HCT116 (cell line): Measurements from ENCODE around the gene OTOGL. TPM values are rescaled to one million over a fixed set of nuclear protein-coding genes. Genes with fewer than 3 reads are reported as not detected.

Experiments
- ATAC-seq: fragments of 200-7000 bp; cut with Tn5 transposase; 2 replicates; pipeline ENCODE4 v1.9.1; 2020; ENCODE audit warnings: mild to moderate bottlenecking, moderate library complexity
- BruUV-seq: library from RNA; stranded (reverse); fragments of 400-500 nt; replicated peaks from 2 replicates; lab custom pipeline; 2021; lab: Mats Ljungman, UMichigan
- CTCF ChIA-PET: fragments of 300-600 bp; sonication (Branson Sonifier 250); formaldehyde crosslinking; loops from one replicate; lab custom pipeline; 2021; ENCODE audit warnings: antibody characterized with exemption; lab: Charles Lee
- POLR2A ChIA-PET: fragments of 300-600, 350-600 bp; sonication (Branson Sonifier 250); formaldehyde crosslinking; loops from one replicate; lab custom pipeline; 2021; ENCODE audit warnings: antibody characterized with exemption; lab: Charles Lee
- RAD21 ChIA-PET, 2 experiments: fragments of 300-600 bp; sonication (Branson Sonifier 250); formaldehyde crosslinking; loops; one replicate each; lab custom pipeline; 2023; ENCODE audit warnings: low total read pairs in 2 of 2; ENCODE audit not compliant: uncharacterized antibody in 2 of 2, unreplicated experiment in 2 of 2, low non-redundant PET in 1 of 2; lab: Charles Lee
- DNase-seq: peaks from one replicate; pipeline ENCODE4 v3.0.0-alpha.2; 2010; ENCODE audit warnings: low read depth, low spot score
- H2AFZ ChIP-seq: fragments of 200-600 bp; shearing (Covaris generic), sonication (generic); 2 replicates; pipeline ENCODE4 v1.6.1; 2017; ENCODE audit warnings: low read depth, mixed run types, mixed read lengths, antibody characterized with exemption, low read length; ENCODE audit not compliant: poor library complexity, severe bottlenecking
- H3K27ac ChIP-seq: 2 replicates; pipeline ENCODE4 v1.5.1; 2012; ENCODE audit warnings: low read depth, low read length
- H3K27me3 ChIP-seq: fragments of 200-600 bp; sonication (generic); 2 replicates; pipeline ENCODE4 v1.6.1; 2016; ENCODE audit warnings: mixed run types, low read length, mixed read lengths; ENCODE audit not compliant: insufficient read depth
- H3K36me3 ChIP-seq, 2 experiments: fragments of 200-500 bp in 1 of 2; fragments of 200-600 bp in 1 of 2; sonication (Bioruptor generic) in 1 of 2; sonication (generic) in 1 of 2; 2 replicates each; pipeline versions ENCODE4 v1.5.1 to v1.6.1; 2014 to 2016; ENCODE audit warnings: low read length in 2 of 2, inconsistent platforms in 1 of 2, mixed read lengths in 1 of 2, mixed run types in 1 of 2; ENCODE audit not compliant: insufficient read depth in 2 of 2, control insufficient read depth in 1 of 2
- H3K4me1 ChIP-seq, 2 experiments: fragments of 200-600 bp in 1 of 2; sonication (generic) in 1 of 2; 2 replicates each; pipeline versions ENCODE4 v1.5.1 to v1.6.1; 2012 to 2017; ENCODE audit warnings: low read length in 2 of 2, inconsistent platforms in 1 of 2, mild to moderate bottlenecking in 1 of 2, mixed read lengths in 1 of 2, mixed run types in 1 of 2, moderate library complexity in 1 of 2; ENCODE audit not compliant: insufficient read depth in 2 of 2, control insufficient read depth in 1 of 2
- H3K4me2 ChIP-seq: fragments of 200-600 bp; sonication (generic); 2 replicates; pipeline ENCODE4 v1.6.1; 2017; ENCODE audit warnings: mixed run types, low read length, mixed read lengths
- H3K4me3 ChIP-seq, 2 experiments: fragments of 200-600 bp in 1 of 2; sonication (generic) in 1 of 2; replicated peaks in 1 of 2; 2 replicates each; pipeline ENCODE4 v1.5.1; 2011 to 2016; ENCODE audit warnings: low read length in 2 of 2, control low read depth in 1 of 2, low read depth in 1 of 2, mild to moderate bottlenecking in 1 of 2, mixed read lengths in 1 of 2, mixed run types in 1 of 2
- H3K79me2 ChIP-seq: fragments of 200-600 bp; sonication (generic); 2 replicates; pipeline ENCODE4 v1.6.1; 2017; ENCODE audit warnings: mild to moderate bottlenecking, mixed run types, low read length, moderate library complexity, mixed read lengths; ENCODE audit not compliant: insufficient read depth
- H3K9ac ChIP-seq: fragments of 200-600 bp; sonication (generic); 2 replicates; pipeline ENCODE4 v1.6.1; 2016; ENCODE audit warnings: low read length, mixed read lengths
- H3K9me2 ChIP-seq: fragments of 200-600 bp; sonication (generic), shearing (Covaris generic); 2 replicates; pipeline ENCODE4 v1.6.1; 2017; ENCODE audit warnings: mixed run types, mild to moderate bottlenecking, moderate library complexity; ENCODE audit not compliant: insufficient read depth
- H3K9me3 ChIP-seq, 2 experiments: fragments of 200-500 bp in 1 of 2; fragments of 200-600 bp in 1 of 2; sonication (Bioruptor generic) in 1 of 2; sonication (generic) in 1 of 2; 2 replicates each; pipeline ENCODE4 v1.6.1; 2014 to 2017; ENCODE audit warnings: low read length in 2 of 2, mixed read lengths in 2 of 2, inconsistent platforms in 1 of 2, low read depth in 1 of 2, mild to moderate bottlenecking in 1 of 2, mixed run types in 1 of 2, moderate library complexity in 1 of 2; ENCODE audit not compliant: control insufficient read depth in 1 of 2, insufficient read depth in 1 of 2
- H4K20me1 ChIP-seq: fragments of 200-600 bp; sonication (generic), shearing (Covaris generic); 2 replicates; pipeline ENCODE4 v1.6.1; 2017; ENCODE audit warnings: mixed run types, mild to moderate bottlenecking, moderate library complexity; ENCODE audit not compliant: insufficient read depth
- CEBPB ChIP-seq: IDR thresholded peaks from 2 replicates; pipeline ENCODE4 v1.6.1; 2012; ENCODE audit warnings: low read depth
- EGR1 ChIP-seq: IDR thresholded peaks from 2 replicates; pipeline ENCODE4 v1.6.1; 2012; ENCODE audit warnings: low read depth
- ELF1 ChIP-seq: IDR thresholded peaks from 2 replicates; pipeline ENCODE4 v1.6.1; 2012; ENCODE audit warnings: low read depth, borderline replicate concordance
- EZH2phosphoT487 ChIP-seq: fragments of 200-600 bp; IDR thresholded peaks from 2 replicates; pipeline ENCODE4 v1.6.1; 2018; ENCODE audit warnings: antibody characterized with exemption, borderline replicate concordance
- MAX ChIP-seq: IDR thresholded peaks from 2 replicates; pipeline ENCODE4 v1.6.1; 2012
- POLR2A ChIP-seq: IDR thresholded peaks from 2 replicates; pipeline ENCODE4 v1.7.0; 2011; ENCODE audit warnings: borderline replicate concordance; ENCODE audit not compliant: insufficient read depth, insufficient read length; ENCODE audit errors: extremely low read depth
- POLR2AphosphoS5 ChIP-seq: IDR thresholded peaks from 2 replicates; pipeline ENCODE4 v1.6.1; 2011; ENCODE audit warnings: mild to moderate bottlenecking, low read depth, low read length, moderate library complexity
- SP1 ChIP-seq: IDR thresholded peaks from 2 replicates; pipeline ENCODE4 v1.6.1; 2012; ENCODE audit warnings: low read depth
- TCF7L2 ChIP-seq: IDR thresholded peaks from 2 replicates; pipeline ENCODE4 v1.7.0; 2011; ENCODE audit warnings: borderline replicate concordance, inconsistent platforms; ENCODE audit not compliant: insufficient read depth, insufficient read length; ENCODE audit errors: extremely low read depth
- ZNF274 ChIP-seq: fragments of 200-500 bp; sonication (Bioruptor generic); IDR thresholded peaks from 2 replicates; pipeline ENCODE4 v1.6.1; 2014; ENCODE audit warnings: mild to moderate bottlenecking, low read depth, low read length, inconsistent platforms
- intact Hi-C: fragments of 100-400 bp; cut with micrococcal nuclease; formaldehyde crosslinking; loops from 2 replicates; pipeline ENCODE4 v1.10.0; 2022
- total RNA-seq: library from RNA; stranded (reverse); gene quantifications from one replicate; pipeline ENCODE4 v1.2.1, GENCODE V29; 2021; ENCODE audit not compliant: unreplicated experiment
- TF ChIP-seq, protein P1 (sequence below): IDR thresholded peaks from 2 replicates; pipeline ENCODE4 v1.6.1; 2011; ENCODE audit warnings: mild to moderate bottlenecking, low read length, moderate library complexity; ENCODE audit not compliant: insufficient replicate concordance; ENCODE audit errors: extremely low read depth

The OTOGL gene
- total RNA-seq, 1 experiment from 2014 or later: not detected

GRCh38 chr12:80199931-80200330 is 100.6 kb downstream of the OTOGL start:
- no peak overlapping the region for H2AFZ ChIP-seq
- intact Hi-C loops: loop anchor here (10.0 kb wide), 1 partner anchor 215 kb away; no protein-coding TSS in a partner anchor
- H3K9me3 ChIP-seq: no peaks in the 10 kb centered on the region
- H3K27ac ChIP-seq: no peak overlapping the region
- H3K36me3 ChIP-seq: no peaks in the 10 kb centered on the region
- H3K27me3 ChIP-seq: no peaks in the 10 kb centered on the region
- H3K4me1 ChIP-seq: no peaks in the 10 kb centered on the region
- no peak for TF ChIP-seq POLR2A
- TF ChIP-seq CEBPB: no peak
- no peak for TF ChIP-seq TCF7L2
- no peak for TF ChIP-seq EZH2phosphoT487
- TF ChIP-seq, all 23 proteins: peak for 0
- BruUV-seq: no TSS peak
- Histone ChIP-seq H3K9ac (no peak overlapping the region), H3K9me2 (no peaks in the 10 kb centered on the region), H3K4me2 (no peak overlapping the region), H3K79me2 (no peaks in the 10 kb centered on the region), H4K20me1 (no peaks in the 10 kb centered on the region), H3K4me3 (no peak overlapping the region)
- ChIA-PET RAD21 (interaction anchor here in 1 of 2 experiments (1.0 kb wide), 1 partner anchor 13 kb away, joined by 3 read pairs; no protein-coding TSS in a partner anchor), POLR2A (no interaction called here), CTCF (interaction anchor here (1.0 to 2.5 kb wide), 2 partner anchors 13 to 1058 kb away, joined by 5 to 7 read pairs; no protein-coding TSS in a partner anchor)
- DNase-seq (no peak), ATAC-seq (no peak)

DNA sequence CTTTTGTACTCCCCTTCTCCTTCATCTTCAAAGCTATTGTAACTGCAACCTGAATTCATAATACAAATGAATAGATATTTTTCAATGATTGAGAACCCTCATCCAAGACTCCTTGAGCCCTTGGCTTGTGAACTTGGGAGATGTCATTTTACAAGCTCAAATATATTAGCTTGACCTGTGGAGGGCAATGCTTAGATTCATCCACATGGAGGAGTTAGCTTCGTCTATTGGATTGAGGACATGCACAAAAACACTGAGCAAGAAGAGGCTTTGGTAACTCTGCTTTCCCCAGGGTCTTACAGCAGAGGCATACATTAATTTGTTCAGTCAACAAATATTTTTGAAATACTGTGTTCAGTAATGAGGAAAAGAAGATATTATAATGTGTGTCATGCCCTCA is 101.1 kb downstream of the OTOGL start:
- H3K4me1 ChIP-seq: no peaks in the 10 kb centered on the region
- CTCF ChIA-PET: interaction anchor here (1.0 kb wide), 1 partner anchor 1058 kb away, joined by 5 read pairs; no protein-coding TSS in a partner anchor
- BruUV-seq: no TSS peak
- no peaks in the 10 kb centered on the region for H3K36me3 ChIP-seq
- no peak overlapping the region for H3K9ac ChIP-seq
- no peaks in the 10 kb centered on the region for H4K20me1 ChIP-seq
- H3K79me2 ChIP-seq: no peaks in the 10 kb centered on the region
- no peaks in the 10 kb centered on the region for H3K27me3 ChIP-seq
- H3K9me3 ChIP-seq: no peaks in the 10 kb centered on the region
- ATAC-seq (no peak), DNase-seq (no peak)
- H3K4me3 ChIP-seq: no peak overlapping the region
- H3K9me2 ChIP-seq: no peaks in the 10 kb centered on the region
- RAD21 ChIA-PET: interaction anchor here in 1 of 2 experiments (1.0 kb wide), 1 partner anchor 13 kb away, joined by 3 read pairs; no protein-coding TSS in a partner anchor
- intact Hi-C loops: no loop called here
- POLR2A ChIA-PET: no interaction called here
- H3K27ac ChIP-seq: no peak overlapping the region
- H3K4me2 ChIP-seq: no peak overlapping the region
- no peak overlapping the region for H2AFZ ChIP-seq
- no peak for TF ChIP-seq SP1
- TF ChIP-seq POLR2AphosphoS5: no peak
- TF ChIP-seq ELF1: no peak
- TF ChIP-seq EGR1: no peak
- TF ChIP-seq ZNF274: no peak
- TF ChIP-seq, protein P1, sequence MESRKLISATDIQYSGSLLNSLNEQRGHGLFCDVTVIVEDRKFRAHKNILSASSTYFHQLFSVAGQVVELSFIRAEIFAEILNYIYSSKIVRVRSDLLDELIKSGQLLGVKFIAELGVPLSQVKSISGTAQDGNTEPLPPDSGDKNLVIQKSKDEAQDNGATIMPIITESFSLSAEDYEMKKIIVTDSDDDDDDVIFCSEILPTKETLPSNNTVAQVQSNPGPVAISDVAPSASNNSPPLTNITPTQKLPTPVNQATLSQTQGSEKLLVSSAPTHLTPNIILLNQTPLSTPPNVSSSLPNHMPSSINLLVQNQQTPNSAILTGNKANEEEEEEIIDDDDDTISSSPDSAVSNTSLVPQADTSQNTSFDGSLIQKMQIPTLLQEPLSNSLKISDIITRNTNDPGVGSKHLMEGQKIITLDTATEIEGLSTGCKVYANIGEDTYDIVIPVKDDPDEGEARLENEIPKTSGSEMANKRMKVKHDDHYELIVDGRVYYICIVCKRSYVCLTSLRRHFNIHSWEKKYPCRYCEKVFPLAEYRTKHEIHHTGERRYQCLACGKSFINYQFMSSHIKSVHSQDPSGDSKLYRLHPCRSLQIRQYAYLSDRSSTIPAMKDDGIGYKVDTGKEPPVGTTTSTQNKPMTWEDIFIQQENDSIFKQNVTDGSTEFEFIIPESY: no peak
- no peak for TF ChIP-seq MAX
